ENCODE results near the gene ACVR1B. TPM values are rescaled to one million over a fixed set of nuclear protein-coding genes. Genes with fewer than 3 reads are reported as not detected.
A peak's percentile ranks its signal among the peaks of the same experiment; 100 is the strongest.

ACVR1B gene
- total and polyA plus RNA-seq, 9 of the 15 experiments (the other 6 are each of a cell fraction or from before 2014, with no cell fraction given) = 0.97 to 15.1 (median 6.8) TPM

- TF ChIP-seq TOE1 (IDR thresholded peaks at IDR 0.05; ENCODE audit: borderline replicate concordance) = peak; percentile 33; the same call in 1 of the 2 replicates
- no peak for TF ChIP-seq TOE1 (CRISPR knock-in tag; IDR thresholded peaks at IDR 0.05; ENCODE audit: borderline replicate concordance, low read depth)
- peak; percentile 81; the same call in 1 of the 2 replicates for TF ChIP-seq ZNF589 (CRISPR knock-in tag; IDR thresholded peaks at IDR 0.05; ENCODE audit: low read depth)
- TF ChIP-seq LARP7 (IDR thresholded peaks at IDR 0.05) = no peak
- TF ChIP-seq TRIM28 (IDR thresholded peaks at IDR 0.05) = no peak
- TF ChIP-seq LEF1 (IDR thresholded peaks at IDR 0.05) = peak; percentile 65; the same call in 1 of the 2 replicates
- no peak for TF ChIP-seq NFATC3 (IDR thresholded peaks at IDR 0.05)
- TF ChIP-seq POLR2AphosphoS5 (IDR thresholded peaks at IDR 0.05; ENCODE audit: control insufficient read depth, insufficient read depth, low read depth, low read length) = peak; percentile 26; the same call in 1 of the 2 replicates
- 0 out of 2 replicates have a peak, but pooled peaks have one; percentile 34 for TF ChIP-seq THRB (CRISPR knock-in tag; conservative IDR thresholded peaks at IDR 0.05)
- TF ChIP-seq TGIF2 (CRISPR knock-in tag; IDR thresholded peaks at IDR 0.05) = no peak
- TF ChIP-seq CREBBP (IDR thresholded peaks at IDR 0.05; ENCODE audit: low read depth, low read length) = no peak
- peak; percentile 58 for TF ChIP-seq POLR2A (conservative IDR thresholded peaks at IDR 0.05)
- TF ChIP-seq, protein P1, sequence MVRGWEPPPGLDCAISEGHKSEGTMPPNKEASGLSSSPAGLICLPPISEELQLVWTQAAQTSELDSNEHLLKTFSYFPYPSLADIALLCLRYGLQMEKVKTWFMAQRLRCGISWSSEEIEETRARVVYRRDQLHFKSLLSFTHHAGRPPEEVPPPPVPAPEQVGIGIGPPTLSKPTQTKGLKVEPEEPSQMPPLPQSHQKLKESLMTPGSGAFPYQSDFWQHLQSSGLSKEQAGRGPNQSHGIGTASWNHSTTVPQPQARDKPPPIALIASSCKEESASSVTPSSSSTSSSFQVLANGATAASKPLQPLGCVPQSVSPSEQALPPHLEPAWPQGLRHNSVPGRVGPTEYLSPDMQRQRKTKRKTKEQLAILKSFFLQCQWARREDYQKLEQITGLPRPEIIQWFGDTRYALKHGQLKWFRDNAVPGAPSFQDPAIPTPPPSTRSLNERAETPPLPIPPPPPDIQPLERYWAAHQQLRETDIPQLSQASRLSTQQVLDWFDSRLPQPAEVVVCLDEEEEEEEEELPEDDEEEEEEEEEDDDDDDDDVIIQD (CRISPR knock-in tag; IDR thresholded peaks at IDR 0.05) = no peak
- TF ChIP-seq ERF (CRISPR knock-in tag; IDR thresholded peaks at IDR 0.05) = no peak
- TF ChIP-seq, protein P2, sequence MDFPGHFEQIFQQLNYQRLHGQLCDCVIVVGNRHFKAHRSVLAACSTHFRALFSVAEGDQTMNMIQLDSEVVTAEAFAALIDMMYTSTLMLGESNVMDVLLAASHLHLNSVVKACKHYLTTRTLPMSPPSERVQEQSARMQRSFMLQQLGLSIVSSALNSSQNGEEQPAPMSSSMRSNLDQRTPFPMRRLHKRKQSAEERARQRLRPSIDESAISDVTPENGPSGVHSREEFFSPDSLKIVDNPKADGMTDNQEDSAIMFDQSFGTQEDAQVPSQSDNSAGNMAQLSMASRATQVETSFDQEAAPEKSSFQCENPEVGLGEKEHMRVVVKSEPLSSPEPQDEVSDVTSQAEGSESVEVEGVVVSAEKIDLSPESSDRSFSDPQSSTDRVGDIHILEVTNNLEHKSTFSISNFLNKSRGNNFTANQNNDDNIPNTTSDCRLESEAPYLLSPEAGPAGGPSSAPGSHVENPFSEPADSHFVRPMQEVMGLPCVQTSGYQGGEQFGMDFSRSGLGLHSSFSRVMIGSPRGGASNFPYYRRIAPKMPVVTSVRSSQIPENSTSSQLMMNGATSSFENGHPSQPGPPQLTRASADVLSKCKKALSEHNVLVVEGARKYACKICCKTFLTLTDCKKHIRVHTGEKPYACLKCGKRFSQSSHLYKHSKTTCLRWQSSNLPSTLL (IDR thresholded peaks at IDR 0.05) = no peak
- TF ChIP-seq TAL1 (IDR thresholded peaks at IDR 0.05) = peak; percentile 58; the same call in 1 of the 2 replicates
- peak; percentile 90; the same call in 1 of the 2 replicates for TF ChIP-seq ZNF175 (CRISPR knock-in tag; IDR thresholded peaks at IDR 0.05; ENCODE audit: low read depth)
- TF ChIP-seq MTA1 (IDR thresholded peaks at IDR 0.05; ENCODE audit: borderline replicate concordance) = peak; percentile 53; the same call in 1 of the 2 replicates
- TF ChIP-seq SPI1 (IDR thresholded peaks at IDR 0.05; ENCODE audit: borderline replicate concordance, low read depth, low read length) = peak; percentile 23; the same call in 1 of the 2 replicates
- TF ChIP-seq CREB1 (IDR thresholded peaks at IDR 0.05) = 0 out of 2 replicates have a peak, but pooled peaks have one; percentile 51
- no peak for TF ChIP-seq CREB1 (CRISPR knock-in tag; IDR thresholded peaks at IDR 0.05)
- TF ChIP-seq MYNN (IDR thresholded peaks at IDR 0.05) = 0 out of 2 replicates have a peak, but pooled peaks have one; percentile 13
- TF ChIP-seq MYNN (CRISPR knock-in tag; IDR thresholded peaks at IDR 0.05) = no peak
- no peak for TF ChIP-seq NUFIP1 (IDR thresholded peaks at IDR 0.05; ENCODE audit: partially characterized antibody)
- no peak for TF ChIP-seq NR4A1 (CRISPR knock-in tag; IDR thresholded peaks at IDR 0.05)
- TF ChIP-seq NR4A1 (tag; IDR thresholded peaks at IDR 0.05) = 0 out of 2 replicates have a peak, but pooled peaks have one; percentile 20
- no peak for TF ChIP-seq SNAPC5 (CRISPR knock-in tag; IDR thresholded peaks at IDR 0.05)
- TF ChIP-seq PHF8 (IDR thresholded peaks at IDR 0.05; ENCODE audit: borderline replicate concordance, low read length) = peak; percentile 36; the same call in 1 of the 2 replicates
These were observed 25.4 kb upstream of the ACVR1B start (continued) for GRCh38 chr12:51926064-51926632.
